GM12875 (cell line): Measurements from ENCODE around the gene CAPN13.

Experiments
- H3K4me3 ChIP-seq: one replicate; pipeline ENCODE4 v1.5.1; 2011; ENCODE audit warnings: low read depth, low read length, control low read depth
- TF ChIP-seq, protein P1 (sequence below): IDR thresholded peaks from 2 replicates; pipeline ENCODE4 v1.5.1; 2011; ENCODE audit warnings: low read depth, mild to moderate bottlenecking, control low read depth, inconsistent platforms, low read length, moderate library complexity, borderline replicate concordance; ENCODE audit not compliant: insufficient read depth

The CAPN13 gene

DNA sequence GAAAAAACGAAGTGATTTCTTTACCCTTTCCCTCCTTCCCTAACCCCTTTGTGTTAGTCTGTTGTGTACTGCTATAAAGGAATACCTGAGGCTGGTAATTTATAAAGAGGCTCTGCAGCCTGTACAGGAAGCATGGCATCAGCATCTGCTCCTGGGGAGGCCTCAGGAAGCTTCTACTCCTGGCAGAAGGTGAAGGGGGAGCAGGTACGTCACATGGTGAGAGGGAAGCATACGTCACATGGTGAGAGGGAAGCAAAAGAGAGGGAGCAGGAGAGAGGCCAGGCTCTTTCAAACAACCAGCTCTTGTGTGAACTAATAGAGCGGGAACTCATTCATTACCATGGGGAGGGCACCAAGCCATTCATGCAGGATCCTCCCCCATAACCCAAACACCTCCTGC, 126.2 kb downstream of the CAPN13 start:
- no peak overlapping the region for H3K4me3 ChIP-seq
- TF ChIP-seq, protein P1, sequence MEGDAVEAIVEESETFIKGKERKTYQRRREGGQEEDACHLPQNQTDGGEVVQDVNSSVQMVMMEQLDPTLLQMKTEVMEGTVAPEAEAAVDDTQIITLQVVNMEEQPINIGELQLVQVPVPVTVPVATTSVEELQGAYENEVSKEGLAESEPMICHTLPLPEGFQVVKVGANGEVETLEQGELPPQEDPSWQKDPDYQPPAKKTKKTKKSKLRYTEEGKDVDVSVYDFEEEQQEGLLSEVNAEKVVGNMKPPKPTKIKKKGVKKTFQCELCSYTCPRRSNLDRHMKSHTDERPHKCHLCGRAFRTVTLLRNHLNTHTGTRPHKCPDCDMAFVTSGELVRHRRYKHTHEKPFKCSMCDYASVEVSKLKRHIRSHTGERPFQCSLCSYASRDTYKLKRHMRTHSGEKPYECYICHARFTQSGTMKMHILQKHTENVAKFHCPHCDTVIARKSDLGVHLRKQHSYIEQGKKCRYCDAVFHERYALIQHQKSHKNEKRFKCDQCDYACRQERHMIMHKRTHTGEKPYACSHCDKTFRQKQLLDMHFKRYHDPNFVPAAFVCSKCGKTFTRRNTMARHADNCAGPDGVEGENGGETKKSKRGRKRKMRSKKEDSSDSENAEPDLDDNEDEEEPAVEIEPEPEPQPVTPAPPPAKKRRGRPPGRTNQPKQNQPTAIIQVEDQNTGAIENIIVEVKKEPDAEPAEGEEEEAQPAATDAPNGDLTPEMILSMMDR, result no peak

- TF ChIP-seq, protein P1, result no peak
- H3K4me3 ChIP-seq, result no peak overlapping the region
These were observed 127.1 kb downstream of the CAPN13 start for GRCh38 chr2:30680121-30680520.

GRCh38 chr2:30679426-30680088, 127.7 kb downstream of the CAPN13 start:
- no peak overlapping the region for H3K4me3 ChIP-seq
- TF ChIP-seq, protein P1, result no peak

DNA sequence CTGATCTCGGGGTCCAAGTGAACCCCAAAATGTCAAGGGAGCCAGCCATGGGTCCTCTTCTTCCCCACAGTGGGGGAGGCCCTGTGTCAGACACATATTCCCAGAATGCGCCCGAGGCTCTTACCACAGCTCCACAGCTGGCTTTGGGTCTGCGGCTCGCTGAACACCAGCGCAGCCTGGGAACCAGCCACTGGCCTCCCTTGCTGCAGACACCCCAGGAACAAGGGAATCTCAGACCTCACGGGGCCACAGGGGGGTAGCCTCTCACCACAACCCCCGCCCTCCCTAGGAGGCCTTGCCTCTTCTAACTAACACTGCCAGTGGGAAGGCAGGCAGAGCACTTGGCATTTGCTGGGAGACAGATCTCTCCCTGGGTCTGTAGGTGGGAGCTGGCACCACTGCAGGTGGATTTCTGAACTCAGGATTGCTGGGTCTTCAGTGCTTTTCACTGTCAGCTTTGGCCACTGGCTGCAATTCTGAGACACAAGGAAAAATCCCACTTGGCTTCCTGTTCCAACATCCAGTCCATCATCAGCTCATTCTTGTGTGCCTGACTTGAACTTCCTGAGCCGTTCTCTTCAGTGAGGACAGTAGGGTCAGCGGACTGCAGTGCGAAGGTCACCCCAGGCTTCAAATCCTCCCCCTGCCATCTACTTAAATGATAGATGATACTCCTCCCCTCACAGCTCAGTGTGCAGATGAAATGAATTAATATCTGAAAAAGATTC, 128.7 kb downstream of the CAPN13 start:
- H3K4me3 ChIP-seq, result no peak overlapping the region
- TF ChIP-seq, protein P1, result no peak

- H3K4me3 ChIP-seq, result no peak overlapping the region
- TF ChIP-seq, protein P1, result no peak
These were observed 129.3 kb downstream of the CAPN13 start for GRCh38 chr2:30677861-30678385.

DNA sequence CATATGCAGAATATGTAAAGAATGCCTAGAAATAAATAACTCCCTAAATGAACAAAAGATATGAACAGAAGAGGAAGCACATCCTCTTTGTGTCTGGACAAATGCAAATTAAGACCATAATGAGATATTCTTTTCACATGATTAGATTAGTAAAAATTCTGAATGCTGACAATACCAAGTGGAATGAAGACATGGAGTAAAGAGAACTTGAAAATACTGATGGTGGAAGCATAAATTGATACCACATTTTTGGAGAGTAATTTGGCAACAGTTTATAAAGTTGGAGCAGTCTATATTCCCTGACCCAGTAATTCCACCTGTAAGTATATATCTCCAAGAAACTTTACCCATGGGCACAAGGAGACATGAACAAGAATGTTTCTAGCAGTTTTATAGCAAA, 130.0 kb downstream of the CAPN13 start:
- H3K4me3 ChIP-seq, result no peak overlapping the region
- TF ChIP-seq, protein P1, result no peak

GRCh38 chr2:30675758-30676157, 131.5 kb downstream of the CAPN13 start:
- no peak overlapping the region for H3K4me3 ChIP-seq
- TF ChIP-seq, protein P1, result no peak
